ENCODE measurements around the gene TSPO2.

Gene TSPO2

DNA sequence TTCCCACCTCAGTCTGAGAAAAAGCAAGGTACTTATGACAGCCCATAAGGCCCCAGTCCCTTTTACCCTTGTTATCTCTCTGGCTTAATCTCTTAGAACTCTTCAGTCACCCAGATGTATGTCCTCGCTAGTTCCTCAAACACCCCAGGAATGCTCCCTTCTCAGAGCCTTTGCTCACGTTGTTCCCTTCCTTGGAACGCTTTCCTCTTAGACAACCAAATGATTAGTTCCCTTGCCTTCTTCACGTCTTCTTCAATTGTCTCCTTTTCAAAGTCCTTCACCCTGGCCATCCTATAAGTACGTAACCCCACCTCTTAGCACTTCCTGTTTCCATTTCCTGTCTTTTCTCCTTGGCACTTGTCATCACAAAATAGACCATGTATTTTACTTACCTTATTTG lies 9.6 kb downstream of the TSPO2 start:
- DNase-seq = no peak

DNA sequence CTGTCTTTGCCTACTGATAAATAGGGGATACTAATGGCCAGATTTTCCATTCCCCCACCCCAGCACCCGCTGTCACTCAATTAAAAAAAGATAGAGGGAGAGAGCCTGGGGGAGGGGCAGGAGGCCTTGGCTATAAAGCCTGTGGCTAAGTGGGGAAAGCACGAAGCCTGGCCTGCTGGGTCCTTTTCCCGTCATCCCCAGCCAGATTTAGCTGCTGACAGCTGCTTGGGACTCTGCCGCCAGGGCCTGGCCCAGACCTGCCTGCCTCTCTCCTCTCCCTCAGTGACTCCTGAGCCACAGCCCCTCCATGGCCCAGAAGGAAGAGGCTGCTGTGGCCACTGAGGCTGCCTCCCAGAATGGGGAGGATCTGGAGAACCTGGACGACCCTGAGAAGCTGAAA lies 10.8 kb downstream of the TSPO2 start, which contains the start of gene APOBEC2:
TSS of gene APOBEC2 (plus strand) at position 162 of the 400 bp plus-strand sequence. CDS start at position 308, 146 bp downstream.
- peak; percentile 77 to 78 for DNase-seq

DNA sequence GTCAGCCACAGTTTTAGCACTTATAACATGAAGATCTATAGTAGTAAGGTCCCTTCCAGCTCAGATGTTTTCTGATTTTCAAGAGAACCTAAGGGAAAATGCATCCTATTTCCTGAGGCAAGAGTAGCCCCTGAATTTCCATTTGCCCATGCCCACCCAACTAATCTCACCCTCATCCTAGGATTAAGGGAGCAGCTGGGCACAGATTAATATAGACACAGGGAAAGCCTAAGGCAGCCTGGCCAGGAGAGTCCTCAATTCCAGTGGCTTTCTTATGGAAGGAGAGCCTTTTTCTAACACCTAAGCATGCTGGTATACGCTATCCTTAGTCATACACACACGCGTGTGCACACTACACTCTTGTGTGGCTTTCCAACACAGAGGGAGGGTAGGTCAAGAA lies 12.2 kb downstream of the TSPO2 start:
- DNase-seq = no peak

DNA sequence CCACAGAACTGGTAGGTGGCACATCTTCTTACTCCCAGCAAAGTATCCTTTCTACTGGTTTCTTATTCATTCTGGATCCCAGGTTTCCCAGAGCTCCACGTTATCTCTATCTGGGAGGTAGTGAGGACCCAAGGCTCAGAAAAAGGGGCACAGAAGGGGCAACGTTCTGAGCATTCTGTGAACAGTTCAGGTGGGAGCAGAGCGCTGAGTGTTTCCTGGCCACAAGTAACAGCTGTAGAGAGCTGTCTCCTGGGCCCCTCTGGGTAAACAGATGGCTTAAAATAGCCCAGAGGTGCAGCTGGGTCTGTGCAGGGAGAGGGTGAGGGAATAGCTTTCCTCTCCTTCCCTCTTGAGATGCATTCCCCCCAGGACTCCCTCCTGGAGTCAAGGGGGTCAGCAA lies 12.9 kb downstream of the TSPO2 start:
- DNase-seq = peak; percentile 44 to 78

DNA sequence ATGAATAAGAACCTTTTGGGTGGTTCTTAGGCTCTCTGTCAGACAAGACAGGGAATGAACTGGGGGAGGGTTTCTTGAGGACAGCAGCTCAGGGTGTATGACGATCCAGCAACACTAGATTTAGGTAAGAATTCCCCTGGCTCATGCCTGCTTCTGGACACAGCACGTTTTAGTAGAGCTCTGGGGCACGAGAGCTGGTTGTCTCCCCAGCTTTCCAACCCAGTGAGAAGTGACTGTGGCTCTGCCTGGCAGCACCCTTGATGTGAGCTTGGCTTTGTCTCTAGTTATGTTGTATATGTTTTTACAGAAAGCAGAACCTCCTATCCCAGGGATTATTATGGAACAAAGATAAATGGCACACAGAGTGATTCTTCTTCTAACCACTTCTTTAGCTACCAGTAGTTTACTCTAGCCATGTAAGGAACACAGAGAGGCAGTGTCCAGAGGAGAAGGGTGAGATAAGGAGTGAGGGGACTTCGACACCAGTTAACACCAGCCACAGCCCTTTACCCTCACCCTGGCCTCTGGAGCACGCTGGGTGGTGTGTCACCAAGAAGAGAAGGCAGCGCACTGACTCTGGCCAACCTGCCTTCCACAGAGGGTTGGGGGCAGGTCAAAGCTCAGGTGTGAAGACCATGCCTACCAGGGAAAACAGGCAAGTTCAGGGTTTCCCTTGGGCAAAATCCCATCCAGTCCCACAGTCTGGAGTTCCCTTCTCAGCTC lies 14.7 kb downstream of the TSPO2 start:
- DNase-seq = no peak

DNA sequence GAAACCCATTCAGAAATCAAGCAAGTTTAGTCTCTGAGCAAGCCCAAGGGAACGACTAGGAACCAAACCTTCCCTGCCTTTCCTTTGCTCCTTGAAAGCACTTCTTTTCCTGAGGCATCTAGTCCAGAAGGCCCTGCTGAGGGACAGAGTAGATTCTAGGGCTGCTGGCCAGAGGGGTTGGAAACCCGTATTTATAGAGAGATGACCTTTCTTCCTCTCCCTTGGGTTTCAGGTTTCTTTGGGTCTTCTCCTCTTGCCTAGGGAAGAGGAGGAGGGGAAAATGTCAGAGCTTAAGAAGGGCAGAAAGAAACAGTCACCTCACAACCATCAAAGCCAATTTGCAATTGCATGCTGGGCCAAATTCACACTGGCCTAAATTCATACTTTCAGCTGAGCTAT lies 16.5 kb downstream of the TSPO2 start:
- no peak for DNase-seq

DNA sequence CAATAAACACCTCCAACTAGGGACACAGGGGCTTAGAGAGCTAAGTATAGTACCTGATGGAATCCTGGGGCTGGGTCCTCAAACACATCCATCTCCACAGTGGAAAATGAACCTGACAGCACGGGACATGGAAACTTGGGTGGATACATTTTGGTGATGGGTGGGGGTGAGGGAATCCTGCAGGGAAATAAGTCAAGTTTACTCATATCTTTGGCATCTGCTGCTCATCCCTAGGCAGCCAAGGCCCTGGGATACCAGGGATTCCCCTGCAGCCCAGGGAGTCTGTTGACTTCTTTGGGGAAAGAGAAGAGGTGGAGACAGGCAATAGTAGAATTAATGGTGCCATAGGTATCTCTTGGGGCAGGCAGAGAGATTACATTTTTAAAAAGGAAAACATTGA lies 17.3 kb downstream of the TSPO2 start:
- no peak for DNase-seq

DNA sequence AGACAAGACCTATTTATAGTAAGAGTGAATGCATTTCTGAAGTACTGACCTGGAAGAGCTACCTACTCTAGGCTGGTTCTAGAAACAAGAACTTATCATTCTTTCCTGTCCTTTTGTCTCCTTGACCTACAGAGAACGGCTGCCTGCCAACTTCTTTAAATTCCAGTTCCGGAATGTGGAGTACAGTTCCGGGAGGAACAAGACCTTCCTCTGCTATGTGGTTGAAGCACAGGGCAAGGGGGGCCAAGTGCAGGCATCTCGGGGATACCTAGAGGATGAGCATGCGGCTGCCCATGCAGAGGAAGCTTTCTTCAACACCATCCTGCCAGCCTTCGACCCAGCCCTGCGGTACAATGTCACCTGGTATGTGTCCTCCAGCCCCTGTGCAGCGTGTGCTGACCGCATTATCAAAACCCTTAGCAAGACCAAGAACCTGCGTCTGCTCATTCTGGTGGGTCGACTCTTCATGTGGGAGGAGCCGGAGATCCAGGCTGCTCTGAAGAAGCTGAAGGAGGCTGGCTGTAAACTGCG lies 19.0 kb downstream of the TSPO2 start:
- DNase-seq = no peak

DNA sequence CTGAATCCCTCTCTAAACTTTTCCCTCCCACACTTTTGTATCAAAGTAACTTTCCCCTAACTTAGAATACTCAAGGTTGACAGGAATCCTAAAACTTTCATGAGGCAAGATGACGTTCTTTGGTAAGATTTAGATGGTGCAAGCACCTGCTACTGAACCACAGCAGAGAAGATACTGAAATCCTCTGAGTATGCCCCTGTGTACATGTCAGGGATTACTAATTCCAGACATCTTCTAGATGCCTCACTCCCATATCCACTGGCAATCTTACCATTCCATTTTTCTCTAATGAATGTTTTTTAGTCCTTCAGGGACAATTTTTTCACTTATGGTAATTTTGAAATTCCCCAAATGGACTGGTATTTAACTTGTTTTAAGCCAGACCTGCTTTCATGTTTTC lies 19.8 kb downstream of the TSPO2 start:
- DNase-seq = no peak

DNA sequence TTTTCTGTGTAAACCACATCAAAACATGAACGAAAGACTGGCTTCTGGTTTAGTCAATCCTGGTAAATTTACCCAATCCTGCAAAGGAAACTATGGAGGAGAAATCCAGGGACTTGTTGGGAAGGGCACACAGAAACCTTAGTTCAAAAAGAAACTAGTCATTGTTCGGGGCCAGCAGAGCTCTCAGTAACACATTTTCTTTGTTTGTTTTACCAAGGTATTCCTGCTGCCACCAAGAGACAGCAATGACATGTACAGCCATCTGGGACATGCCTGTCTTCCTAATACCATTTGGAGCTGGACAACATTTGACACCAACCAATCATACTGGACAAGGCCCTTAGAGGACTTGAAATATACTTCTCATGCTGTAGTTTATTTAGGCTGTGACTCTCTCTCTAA lies 21.6 kb downstream of the TSPO2 start:
- DNase-seq = no peak

DNA sequence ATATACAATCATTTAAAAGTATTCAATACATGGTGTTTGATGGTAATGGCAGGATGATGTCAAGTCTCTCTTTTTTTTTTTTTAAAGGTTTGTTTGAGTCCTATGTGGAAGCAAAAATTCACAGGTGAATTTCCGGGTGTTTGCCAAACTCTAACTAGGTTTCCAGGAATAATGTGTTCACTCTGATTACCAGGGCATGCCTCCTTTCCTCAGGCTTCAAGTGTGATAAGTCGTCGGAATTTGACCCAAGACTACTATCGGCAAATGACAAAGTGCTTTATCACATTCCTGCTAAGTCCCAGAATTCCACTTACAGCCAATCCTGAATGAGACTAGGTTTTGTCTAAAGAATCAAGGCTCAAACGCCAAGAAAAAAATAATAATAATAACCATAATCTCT lies 22.6 kb downstream of the TSPO2 start:
- DNase-seq = no peak

DNA sequence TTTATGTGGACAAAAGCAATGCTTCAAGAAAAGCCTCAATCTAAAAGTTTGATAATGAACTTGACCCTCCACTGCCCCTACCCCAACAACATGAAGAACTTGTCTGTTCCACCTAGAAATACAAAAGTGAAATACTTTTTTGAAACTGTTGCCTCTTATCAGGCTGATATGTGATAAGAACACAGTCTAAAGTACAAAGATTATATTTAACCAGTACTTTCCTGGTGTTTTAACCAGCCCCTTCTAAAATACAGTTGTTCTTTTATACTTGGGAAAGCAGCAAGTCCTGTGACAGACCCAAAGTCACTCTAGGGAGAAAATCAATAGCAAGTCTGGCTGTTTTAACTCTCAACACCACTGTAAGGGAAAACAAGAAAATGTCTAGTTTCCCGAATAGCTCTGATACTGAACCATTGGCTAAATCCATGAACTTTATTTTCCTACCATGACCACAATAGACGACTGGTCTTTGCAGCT lies 23.3 kb downstream of the TSPO2 start:
- DNase-seq = no peak

DNA sequence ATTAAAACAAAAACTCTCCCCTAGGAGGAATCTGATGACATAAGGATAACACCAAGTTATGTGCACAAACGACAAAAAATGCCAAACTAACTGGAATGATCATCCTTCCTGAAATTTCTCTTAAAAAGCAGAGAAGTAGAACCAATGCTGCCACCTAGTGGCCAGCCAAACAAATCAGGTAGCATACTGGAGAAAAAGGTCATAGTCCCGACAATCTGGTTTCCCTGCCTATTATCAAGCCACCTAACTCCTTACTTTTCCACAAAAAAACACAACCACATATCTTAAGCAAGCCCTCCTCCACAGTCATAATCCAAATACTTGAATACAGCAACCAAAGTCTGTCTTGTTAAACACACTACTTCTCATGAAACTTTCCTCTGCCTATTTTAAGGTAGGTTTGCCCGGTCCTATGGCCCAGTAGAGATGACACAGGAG lies 24.6 kb downstream of the TSPO2 start:
- peak; percentile 59 to 64 for DNase-seq

DNA sequence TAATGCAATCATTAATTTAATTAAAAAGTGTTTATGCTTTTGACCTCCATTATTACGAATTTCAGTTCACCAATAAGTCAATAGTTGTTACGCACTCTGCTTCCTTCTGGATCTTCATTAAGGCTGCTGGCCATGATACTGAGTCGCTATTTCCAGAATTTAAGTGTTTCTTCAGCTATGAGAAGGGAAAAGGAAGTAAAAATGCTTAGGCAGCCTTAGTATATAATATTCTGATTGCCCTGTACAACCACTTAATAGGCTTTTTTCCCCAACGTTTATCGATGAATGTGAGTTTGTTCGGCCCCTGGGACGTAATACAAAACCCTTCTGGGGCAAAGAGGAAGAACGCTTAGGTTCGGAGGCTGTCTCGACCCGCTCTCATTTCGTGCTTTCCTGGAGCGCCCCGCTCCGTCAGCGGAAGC lies 29.2 kb downstream of the TSPO2 start:
- peak in 1 of 2 experiments; percentile 64 for DNase-seq

DNA sequence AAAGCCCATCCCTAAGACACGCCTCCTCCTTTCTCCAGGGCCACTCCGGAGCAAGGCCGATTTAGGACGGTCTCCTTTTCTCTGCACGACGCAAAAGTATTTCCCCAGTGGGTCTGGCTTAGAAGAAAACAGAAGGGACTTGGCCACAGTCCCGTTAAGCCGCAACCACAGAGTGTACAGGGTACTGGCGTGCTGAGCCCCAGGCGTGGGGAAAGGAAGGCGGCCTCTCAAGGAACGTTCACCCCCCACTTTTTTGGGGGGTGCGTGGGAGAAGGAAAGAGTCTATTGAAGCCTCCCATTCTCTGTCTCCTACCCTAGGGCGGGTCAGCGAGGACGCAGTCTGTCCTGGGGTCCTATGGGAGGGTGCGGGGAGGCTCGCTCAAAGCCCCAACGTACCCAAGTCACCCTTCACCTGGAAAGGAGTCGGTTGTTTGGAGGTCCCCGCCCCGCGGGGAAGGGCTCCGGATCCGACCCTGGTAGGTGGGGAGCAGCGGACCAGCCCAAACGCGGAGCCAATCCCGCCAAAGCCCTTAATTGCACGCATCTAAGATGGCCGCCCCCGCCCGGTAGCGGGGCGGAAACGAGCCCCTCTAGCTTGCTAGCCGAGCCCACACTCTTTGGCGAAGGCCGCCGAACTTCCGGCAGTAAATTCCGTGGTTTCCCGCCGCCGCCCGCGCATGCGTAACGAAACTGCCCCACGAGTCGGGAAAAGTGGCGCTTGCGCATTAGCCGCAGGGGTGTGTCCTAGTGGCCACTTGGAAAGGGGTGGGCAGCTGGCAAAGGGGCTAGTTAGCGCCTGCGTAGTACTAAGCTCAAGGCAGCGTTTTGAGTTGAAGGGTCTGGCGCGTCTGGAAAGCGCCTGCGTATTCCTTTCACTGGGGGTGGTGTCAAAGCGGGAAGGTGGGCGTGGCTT lies 29.9 kb downstream of the TSPO2 start, which contains the start of gene OARD1:
TSS of gene OARD1 (minus strand) at position 434 of the 913 bp plus-strand sequence. CDS start 722 bp downstream, outside the sequence.
- peak; percentile 98 to 100 for DNase-seq

DNA sequence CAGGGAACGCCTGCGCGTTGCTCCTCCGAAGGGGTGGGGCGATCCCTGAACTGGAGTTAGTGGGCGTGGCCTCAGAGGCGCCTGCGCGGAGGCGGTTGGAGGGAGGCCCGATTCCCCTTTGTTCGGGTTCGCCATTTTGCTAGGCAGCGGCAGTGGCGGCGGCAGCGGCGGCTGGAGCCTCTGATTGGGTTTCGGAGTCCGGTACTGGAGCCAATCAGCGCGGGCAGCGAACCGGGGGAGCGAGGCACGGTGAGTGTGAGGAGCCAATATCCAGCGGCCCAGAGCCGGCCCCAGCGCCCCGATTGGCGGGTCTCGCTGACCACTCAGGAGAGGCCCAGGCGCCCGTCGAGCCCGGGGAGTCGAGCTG lies 30.6 kb downstream of the TSPO2 start, which contains the start of gene NFYA:
TSS of gene NFYA (plus strand) at position 139 of the 367 bp plus-strand sequence. CDS start 6,116 bp downstream, outside the sequence.
- DNase-seq = peak in 1 of 2 experiments; percentile 100

DNA sequence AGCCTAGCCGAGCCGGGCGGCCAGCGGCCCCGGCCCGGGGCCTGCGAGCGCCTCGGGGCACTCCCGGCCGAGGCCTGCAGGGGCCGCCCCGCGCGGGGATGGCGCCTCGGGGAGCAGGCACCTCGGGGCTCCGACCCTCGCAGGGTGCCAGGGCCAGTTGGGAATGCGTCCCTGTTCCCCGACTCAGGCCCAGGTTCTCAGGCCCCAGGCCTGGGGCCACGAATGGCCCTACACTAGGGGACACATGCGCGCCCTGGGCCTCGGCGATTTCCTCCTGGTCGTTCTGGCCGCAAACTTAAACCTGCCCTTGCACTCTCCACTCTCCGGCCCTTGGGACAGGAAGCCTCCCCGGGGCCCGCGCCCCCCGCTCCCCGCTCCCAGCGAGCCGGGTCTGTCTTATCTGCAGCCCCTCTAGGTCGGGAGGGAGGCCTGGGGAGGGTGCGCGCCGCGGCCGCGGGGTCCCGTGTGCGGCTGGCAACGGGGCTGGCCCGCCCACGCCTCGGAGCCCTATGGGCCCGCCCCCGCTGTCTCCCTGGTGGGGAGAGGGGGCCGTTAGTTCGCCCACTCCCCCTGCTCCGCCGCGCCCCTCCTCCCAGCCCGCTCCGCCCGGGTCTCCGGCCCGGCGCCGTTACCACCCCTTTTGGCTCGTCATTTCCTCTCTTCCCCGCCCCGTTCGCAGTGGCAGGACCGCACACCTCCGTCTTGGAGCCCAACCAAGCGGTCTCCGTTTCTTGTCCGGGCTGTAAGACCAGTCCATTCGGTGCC lies 31.1 kb downstream of the TSPO2 start:
- peak; percentile 56 to 80 for DNase-seq

DNA sequence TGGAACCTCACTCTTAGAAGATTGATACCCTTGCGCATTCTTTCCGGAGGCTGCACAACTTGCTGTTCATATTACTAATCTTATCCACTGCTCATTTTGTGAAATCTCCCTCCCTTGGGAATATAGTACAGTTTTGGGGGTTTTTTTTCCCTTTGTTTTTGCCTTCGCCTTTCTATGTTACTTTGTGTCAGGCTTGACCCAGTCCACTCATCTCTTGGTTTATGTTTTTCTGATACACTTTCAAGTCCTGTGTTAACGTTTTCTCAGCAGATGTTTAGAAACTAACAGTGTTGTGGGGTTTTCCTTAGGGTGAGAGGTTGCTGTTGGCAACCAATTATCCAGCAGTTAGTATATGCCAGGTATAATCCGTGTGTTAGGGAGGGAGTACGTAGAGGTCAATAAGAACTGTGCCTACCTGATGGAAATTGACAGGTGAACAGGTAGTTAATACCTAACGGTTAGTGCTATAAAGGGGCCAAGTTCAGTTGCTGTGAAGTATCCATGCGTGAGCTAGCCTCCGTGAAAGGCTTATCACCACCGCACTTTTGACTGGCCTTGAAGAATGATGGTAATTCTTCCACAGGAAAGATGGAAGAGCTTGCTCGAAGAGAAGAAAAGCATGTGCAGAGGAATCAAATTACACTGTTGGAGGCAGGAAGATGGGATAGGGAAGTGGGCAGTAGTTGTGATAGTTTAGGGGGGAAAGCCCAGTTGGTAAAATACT lies 31.9 kb downstream of the TSPO2 start:
- no peak for DNase-seq

DNA sequence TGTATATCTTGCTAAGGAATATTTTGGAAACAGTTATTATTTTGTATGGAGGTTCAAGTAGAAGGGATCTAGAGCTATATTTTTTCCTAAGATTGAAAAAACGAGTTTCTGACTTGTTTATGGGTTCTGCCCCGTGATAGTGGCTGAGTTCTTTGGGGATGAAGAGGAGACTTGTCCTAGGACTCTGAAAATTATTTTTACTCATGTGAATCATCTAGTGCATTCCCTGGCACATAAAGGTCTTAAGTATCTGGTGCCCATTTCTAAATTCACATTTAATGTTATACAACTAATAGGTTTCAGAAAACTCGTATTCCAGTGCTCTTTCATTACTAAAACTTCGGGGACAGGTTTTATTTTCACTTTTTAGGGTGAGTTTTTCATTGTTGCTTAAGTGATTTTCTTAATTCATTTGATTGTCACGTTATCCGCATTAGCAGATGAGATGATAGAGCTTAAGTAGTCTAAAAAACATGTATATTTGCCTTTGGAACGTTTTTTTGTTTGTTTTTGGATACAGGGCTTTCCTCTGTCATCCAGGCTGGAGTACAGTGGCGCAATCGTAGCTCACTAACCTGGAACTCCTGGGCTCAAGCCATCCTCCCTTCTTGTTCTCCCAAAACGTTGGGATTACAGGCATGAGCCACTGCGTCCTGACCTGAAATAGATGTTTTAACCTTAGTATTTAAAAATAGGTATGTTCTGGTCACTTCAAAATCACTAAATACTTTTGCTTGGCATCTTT lies 32.6 kb downstream of the TSPO2 start:
- no peak for DNase-seq

DNA sequence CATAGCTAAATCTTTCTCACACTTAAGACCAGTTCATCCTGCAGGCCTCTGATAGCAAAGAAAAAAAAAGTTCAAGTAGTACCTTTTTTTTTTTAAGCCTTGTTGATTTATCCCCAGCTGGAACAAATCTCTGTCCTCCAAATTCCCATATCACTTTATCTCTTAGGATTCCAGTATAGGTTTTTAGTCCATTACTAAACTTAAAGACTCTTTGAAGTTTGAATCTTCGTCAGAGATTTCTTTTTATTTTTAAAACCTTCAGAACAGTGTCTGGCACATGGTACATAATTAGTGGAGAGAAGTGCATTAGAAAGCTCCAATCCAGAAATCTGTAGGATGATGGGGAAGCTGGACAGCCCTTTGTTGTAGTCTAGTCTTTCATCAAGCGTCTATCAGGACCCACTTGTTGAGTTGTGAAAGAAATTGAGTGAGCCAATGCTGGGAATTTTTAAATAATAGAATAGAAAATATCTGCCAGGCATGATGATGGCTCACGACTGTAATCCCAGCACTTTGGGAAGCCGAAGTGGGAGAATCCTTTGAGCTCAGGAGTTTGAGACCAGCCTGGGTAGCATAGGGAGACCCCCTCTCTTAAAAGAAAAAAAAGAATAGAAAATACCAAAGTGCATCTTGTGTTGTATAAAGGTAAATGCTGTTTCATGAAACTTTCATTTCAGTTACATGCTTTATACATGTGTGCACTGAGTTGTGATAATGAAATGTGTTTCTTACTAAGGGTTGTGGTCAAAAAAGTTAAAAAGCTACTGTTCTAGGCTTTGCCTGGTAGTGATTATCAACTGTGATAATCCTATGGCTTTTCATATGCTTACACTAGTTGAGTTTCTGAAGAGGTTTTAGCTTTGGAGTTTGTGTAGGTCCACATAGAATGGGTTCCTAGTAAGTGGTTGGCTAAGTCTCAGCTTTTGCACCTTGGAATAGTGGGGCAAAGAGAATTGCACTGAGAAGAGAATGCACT lies 33.7 kb downstream of the TSPO2 start:
- DNase-seq = no peak

Measured in SHP77 (cell line).